HEK293 (cell line): ENCODE data around the gene PRKG1.

Experiments
- HOXD13 ChIP-seq: sonication (generic); formaldehyde crosslinking; IDR thresholded peaks from 2 replicates; pipeline ENCODE4 v1.8.0; 2022; ENCODE audit warnings: missing genetic modification reagents, borderline replicate concordance
- KLF1 ChIP-seq: fragments of 450-650 bp; formaldehyde crosslinking; IDR thresholded peaks from 2 replicates; pipeline ENCODE4 v1.5.1; 2016; ENCODE audit warnings: missing biosample characterization, missing genetic modification characterization
- MEIS1 ChIP-seq: sonication (generic); formaldehyde crosslinking; IDR thresholded peaks from 2 replicates; pipeline ENCODE4 v1.8.1; 2022; ENCODE audit warnings: missing genetic modification reagents, mild to moderate bottlenecking, borderline replicate concordance
- RBAK ChIP-seq: fragments of 450-650 bp; formaldehyde crosslinking; IDR thresholded peaks from 2 replicates; pipeline ENCODE4 v1.5.1; 2016; ENCODE audit warnings: missing biosample characterization, missing genetic modification characterization
- SCRT2 ChIP-seq: fragments of 450-650 bp; formaldehyde crosslinking; IDR thresholded peaks from 2 replicates; pipeline ENCODE4 v1.5.1; 2016; ENCODE audit warnings: missing biosample characterization, missing genetic modification characterization
- ZBTB17 ChIP-seq: fragments of 450-650 bp; formaldehyde crosslinking; IDR thresholded peaks from 2 replicates; pipeline ENCODE4 v1.5.1; 2016; ENCODE audit warnings: missing biosample characterization, missing genetic modification characterization
- ZFP69B ChIP-seq: fragments of 450-650 bp; formaldehyde crosslinking; IDR thresholded peaks from 2 replicates; pipeline ENCODE4 v1.5.1; 2016; ENCODE audit warnings: missing biosample characterization, missing genetic modification characterization
- ZIC2 ChIP-seq: fragments of 450-650 bp; formaldehyde crosslinking; IDR thresholded peaks from 2 replicates; pipeline ENCODE4 v1.5.1; 2016; ENCODE audit warnings: missing biosample characterization, missing genetic modification characterization
- ZNF10 ChIP-seq: fragments of 450-650 bp; formaldehyde crosslinking; IDR thresholded peaks from 2 replicates; pipeline ENCODE4 v1.5.1; 2017; ENCODE audit warnings: missing biosample characterization, missing genetic modification characterization
- ZNF133 ChIP-seq: fragments of 450-650 bp; formaldehyde crosslinking; IDR thresholded peaks from 2 replicates; pipeline ENCODE4 v1.5.1; 2016; ENCODE audit warnings: missing biosample characterization, missing genetic modification characterization
- ZNF138 ChIP-seq: fragments of 450-650 bp; formaldehyde crosslinking; IDR thresholded peaks from 2 replicates; pipeline ENCODE4 v1.5.1; 2016; ENCODE audit warnings: missing biosample characterization, missing genetic modification characterization, borderline replicate concordance
- ZNF140 ChIP-seq: fragments of 450-650 bp; formaldehyde crosslinking; IDR thresholded peaks from 2 replicates; pipeline ENCODE4 v1.5.1; 2016; ENCODE audit warnings: missing biosample characterization, missing genetic modification characterization
- ZNF311 ChIP-seq: fragments of 450-650 bp; formaldehyde crosslinking; IDR thresholded peaks from 2 replicates; pipeline ENCODE4 v1.5.1; 2017; ENCODE audit warnings: missing biosample characterization, missing genetic modification characterization, borderline replicate concordance
- ZNF354C ChIP-seq: fragments of 450-650 bp; formaldehyde crosslinking; IDR thresholded peaks from 2 replicates; pipeline ENCODE4 v1.5.1; 2016; ENCODE audit warnings: missing biosample characterization, missing genetic modification characterization, low read depth, borderline replicate concordance
- ZNF501 ChIP-seq: fragments of 450-650 bp; formaldehyde crosslinking; IDR thresholded peaks from 2 replicates; pipeline ENCODE4 v1.5.1; 2016; ENCODE audit warnings: missing biosample characterization, missing genetic modification characterization
- ZNF555 ChIP-seq: fragments of 450-650 bp; formaldehyde crosslinking; conservative IDR thresholded peaks from 2 replicates; pipeline ENCODE4 v1.5.1; 2017; ENCODE audit warnings: missing biosample characterization, mild to moderate bottlenecking, missing genetic modification characterization, inconsistent platforms
- ZNF571 ChIP-seq: fragments of 450-650 bp; formaldehyde crosslinking; IDR thresholded peaks from 2 replicates; pipeline ENCODE4 v1.5.0; 2017; ENCODE audit warnings: missing biosample characterization, missing genetic modification characterization
- ZNF600 ChIP-seq: fragments of 450-650 bp; formaldehyde crosslinking; IDR thresholded peaks from 2 replicates; pipeline ENCODE4 v1.5.1; 2016; ENCODE audit warnings: missing biosample characterization, missing genetic modification characterization
- ZNF837 ChIP-seq: fragments of 450-650 bp; formaldehyde crosslinking; IDR thresholded peaks from 2 replicates; pipeline ENCODE4 v1.5.1; 2016; ENCODE audit warnings: missing biosample characterization, missing genetic modification characterization
- TF ChIP-seq, protein P1 (sequence below): fragments of 450-650 bp; formaldehyde crosslinking; IDR thresholded peaks from 2 replicates; pipeline ENCODE4 v1.5.1; 2017; ENCODE audit warnings: missing biosample characterization, missing genetic modification characterization
- TF ChIP-seq, protein P2 (sequence below): fragments of 450-650 bp; formaldehyde crosslinking; IDR thresholded peaks from 2 replicates; pipeline ENCODE4 v1.5.1; 2016; ENCODE audit warnings: missing biosample characterization, missing genetic modification characterization
- TF ChIP-seq, protein P3 (sequence below): fragments of 450-650 bp; formaldehyde crosslinking; IDR thresholded peaks from 2 replicates; pipeline ENCODE4 v1.5.1; 2016; ENCODE audit warnings: missing biosample characterization, missing genetic modification characterization
- TF ChIP-seq, protein P4 (sequence below): fragments of 450-650 bp; formaldehyde crosslinking; IDR thresholded peaks from 2 replicates; pipeline ENCODE4 v1.5.1; 2016; ENCODE audit warnings: missing biosample characterization, missing genetic modification characterization
- TF ChIP-seq, protein P5 (sequence below): fragments of 450-650 bp; formaldehyde crosslinking; IDR thresholded peaks from 2 replicates; pipeline ENCODE4 v1.5.1; 2016; ENCODE audit warnings: missing biosample characterization, missing genetic modification characterization
- TF ChIP-seq, protein P6 (sequence below): fragments of 450-650 bp; formaldehyde crosslinking; IDR thresholded peaks from 2 replicates; pipeline ENCODE4 v1.5.1; 2016; ENCODE audit warnings: missing biosample characterization, missing genetic modification characterization
- TF ChIP-seq, protein P7 (sequence below): fragments of 450-650 bp; formaldehyde crosslinking; IDR thresholded peaks from 2 replicates; pipeline ENCODE4 v1.5.1; 2016; ENCODE audit warnings: missing biosample characterization, missing genetic modification characterization, borderline replicate concordance

PRKG1 gene

DNA sequence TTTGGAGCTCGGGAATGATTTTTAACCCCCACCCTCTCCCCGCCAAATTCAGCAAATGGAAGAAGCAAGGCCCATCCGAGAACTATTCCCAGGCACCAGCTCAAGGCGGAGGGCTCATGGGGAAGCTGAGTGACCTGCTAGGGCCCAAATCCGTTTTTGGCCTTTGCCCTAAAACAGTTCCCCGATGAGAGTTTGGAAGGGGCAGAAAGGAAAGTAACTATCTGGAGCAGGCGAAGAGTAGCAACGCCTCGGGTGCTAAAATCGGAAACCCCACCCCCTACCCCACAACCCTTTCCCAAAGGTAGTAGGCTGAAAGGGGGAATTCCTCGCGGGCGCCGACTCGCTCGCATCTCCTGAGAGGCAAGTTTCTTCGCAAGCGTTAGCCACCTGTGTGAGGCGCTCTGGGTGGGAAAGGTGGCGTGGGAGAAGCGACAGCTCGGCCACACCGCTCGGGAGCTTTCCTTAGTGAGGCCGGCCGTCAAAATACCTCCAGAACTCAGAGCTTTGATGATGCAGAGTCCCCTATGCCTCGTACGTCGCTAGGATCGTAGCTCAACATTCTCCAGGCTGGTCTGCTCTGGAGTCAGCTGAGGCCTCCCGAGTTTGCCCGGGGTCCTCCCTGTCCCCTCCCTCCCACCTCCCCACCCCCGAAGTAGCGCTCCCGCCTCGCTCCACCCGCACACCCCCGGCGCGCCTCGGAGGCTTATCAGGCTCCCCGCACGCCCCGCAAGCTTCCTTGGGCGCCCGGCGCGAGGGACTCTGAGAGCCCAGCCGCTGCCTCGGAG is 642 bp upstream of the PRKG1 start (continued):
- TF ChIP-seq, protein P1, sequence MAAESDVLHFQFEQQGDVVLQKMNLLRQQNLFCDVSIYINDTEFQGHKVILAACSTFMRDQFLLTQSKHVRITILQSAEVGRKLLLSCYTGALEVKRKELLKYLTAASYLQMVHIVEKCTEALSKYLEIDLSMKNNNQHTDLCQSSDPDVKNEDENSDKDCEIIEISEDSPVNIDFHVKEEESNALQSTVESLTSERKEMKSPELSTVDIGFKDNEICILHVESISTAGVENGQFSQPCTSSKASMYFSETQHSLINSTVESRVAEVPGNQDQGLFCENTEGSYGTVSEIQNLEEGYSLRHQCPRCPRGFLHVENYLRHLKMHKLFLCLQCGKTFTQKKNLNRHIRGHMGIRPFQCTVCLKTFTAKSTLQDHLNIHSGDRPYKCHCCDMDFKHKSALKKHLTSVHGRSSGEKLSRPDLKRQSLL = peak; percentile 63; the same call in 1 of the 2 replicates
- TF ChIP-seq, protein P2, sequence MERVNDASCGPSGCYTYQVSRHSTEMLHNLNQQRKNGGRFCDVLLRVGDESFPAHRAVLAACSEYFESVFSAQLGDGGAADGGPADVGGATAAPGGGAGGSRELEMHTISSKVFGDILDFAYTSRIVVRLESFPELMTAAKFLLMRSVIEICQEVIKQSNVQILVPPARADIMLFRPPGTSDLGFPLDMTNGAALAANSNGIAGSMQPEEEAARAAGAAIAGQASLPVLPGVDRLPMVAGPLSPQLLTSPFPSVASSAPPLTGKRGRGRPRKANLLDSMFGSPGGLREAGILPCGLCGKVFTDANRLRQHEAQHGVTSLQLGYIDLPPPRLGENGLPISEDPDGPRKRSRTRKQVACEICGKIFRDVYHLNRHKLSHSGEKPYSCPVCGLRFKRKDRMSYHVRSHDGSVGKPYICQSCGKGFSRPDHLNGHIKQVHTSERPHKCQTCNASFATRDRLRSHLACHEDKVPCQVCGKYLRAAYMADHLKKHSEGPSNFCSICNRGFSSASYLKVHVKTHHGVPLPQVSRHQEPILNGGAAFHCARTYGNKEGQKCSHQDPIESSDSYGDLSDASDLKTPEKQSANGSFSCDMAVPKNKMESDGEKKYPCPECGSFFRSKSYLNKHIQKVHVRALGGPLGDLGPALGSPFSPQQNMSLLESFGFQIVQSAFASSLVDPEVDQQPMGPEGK = peak; percentile 29; the same call in 1 of the 2 replicates
- TF ChIP-seq ZNF140 (tag by site-specific recombination) (no peak), MEIS1 (CRISPR knock-in tag) (no peak), ZNF138 (tag by site-specific recombination) (no peak), ZBTB17 (tag by site-specific recombination) (no peak), ZIC2 (tag by site-specific recombination) (peak; percentile 44), ZNF555 (tag by site-specific recombination) (no peak), KLF1 (tag by site-specific recombination) (peak; percentile 45), ZNF133 (tag by site-specific recombination) (no peak), ZNF837 (tag by site-specific recombination) (no peak), ZNF600 (tag by site-specific recombination) (peak; percentile 71), ZNF354C (tag by site-specific recombination) (no peak), ZNF501 (tag by site-specific recombination) (no peak), ZNF311 (no peak), SCRT2 (peak; percentile 73), ZNF571 (tag by site-specific recombination) (no peak), RBAK (tag by site-specific recombination) (no peak), HOXD13 (CRISPR knock-in tag) (no peak), ZNF10 (tag by site-specific recombination) (no peak), ZFP69B (tag by site-specific recombination) (no peak)
- TF ChIP-seq, protein P3, sequence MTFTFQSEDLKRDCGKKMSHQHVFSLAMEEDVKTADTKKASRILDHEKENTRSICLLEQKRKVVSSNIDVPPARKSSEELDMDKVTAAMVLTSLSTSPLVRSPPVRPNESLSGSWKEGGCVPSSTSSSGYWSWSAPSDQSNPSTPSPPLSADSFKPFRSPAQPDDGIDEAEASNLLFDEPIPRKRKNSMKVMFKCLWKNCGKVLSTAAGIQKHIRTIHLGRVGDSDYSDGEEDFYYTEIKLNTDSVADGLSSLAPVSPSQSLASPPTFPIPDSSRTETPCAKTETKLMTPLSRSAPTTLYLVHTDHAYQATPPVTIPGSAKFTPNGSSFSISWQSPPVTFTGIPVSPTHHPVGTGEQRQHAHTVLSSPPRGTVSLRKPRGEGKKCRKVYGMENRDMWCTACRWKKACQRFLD (tag by site-specific recombination) = no peak
- TF ChIP-seq, protein P4, sequence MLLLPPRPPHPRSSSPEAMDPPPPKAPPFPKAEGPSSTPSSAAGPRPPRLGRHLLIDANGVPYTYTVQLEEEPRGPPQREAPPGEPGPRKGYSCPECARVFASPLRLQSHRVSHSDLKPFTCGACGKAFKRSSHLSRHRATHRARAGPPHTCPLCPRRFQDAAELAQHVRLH (tag by site-specific recombination) = peak; percentile 83
- TF ChIP-seq, protein P5, sequence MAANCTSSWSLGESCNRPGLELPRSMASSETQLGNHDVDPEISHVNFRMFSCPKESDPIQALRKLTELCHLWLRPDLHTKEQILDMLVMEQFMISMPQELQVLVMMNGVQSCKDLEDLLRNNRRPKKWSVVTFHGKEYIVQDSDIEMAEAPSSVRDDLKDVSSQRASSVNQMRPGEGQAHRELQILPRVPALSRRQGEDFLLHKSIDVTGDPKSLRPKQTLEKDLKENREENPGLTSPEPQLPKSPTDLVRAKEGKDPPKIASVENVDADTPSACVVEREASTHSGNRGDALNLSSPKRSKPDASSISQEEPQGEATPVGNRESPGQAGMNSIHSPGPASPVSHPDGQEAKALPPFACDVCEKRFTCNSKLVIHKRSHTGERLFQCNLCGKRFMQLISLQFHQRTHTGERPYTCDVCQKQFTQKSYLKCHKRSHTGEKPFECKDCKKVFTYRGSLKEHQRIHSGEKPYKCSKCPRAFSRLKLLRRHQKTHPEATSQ (tag by site-specific recombination) = no peak
- TF ChIP-seq, protein P6, sequence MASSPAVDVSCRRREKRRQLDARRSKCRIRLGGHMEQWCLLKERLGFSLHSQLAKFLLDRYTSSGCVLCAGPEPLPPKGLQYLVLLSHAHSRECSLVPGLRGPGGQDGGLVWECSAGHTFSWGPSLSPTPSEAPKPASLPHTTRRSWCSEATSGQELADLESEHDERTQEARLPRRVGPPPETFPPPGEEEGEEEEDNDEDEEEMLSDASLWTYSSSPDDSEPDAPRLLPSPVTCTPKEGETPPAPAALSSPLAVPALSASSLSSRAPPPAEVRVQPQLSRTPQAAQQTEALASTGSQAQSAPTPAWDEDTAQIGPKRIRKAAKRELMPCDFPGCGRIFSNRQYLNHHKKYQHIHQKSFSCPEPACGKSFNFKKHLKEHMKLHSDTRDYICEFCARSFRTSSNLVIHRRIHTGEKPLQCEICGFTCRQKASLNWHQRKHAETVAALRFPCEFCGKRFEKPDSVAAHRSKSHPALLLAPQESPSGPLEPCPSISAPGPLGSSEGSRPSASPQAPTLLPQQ (tag by site-specific recombination) = 0 out of 2 replicates have a peak, but pooled peaks have one; percentile 36
- TF ChIP-seq, protein P7, sequence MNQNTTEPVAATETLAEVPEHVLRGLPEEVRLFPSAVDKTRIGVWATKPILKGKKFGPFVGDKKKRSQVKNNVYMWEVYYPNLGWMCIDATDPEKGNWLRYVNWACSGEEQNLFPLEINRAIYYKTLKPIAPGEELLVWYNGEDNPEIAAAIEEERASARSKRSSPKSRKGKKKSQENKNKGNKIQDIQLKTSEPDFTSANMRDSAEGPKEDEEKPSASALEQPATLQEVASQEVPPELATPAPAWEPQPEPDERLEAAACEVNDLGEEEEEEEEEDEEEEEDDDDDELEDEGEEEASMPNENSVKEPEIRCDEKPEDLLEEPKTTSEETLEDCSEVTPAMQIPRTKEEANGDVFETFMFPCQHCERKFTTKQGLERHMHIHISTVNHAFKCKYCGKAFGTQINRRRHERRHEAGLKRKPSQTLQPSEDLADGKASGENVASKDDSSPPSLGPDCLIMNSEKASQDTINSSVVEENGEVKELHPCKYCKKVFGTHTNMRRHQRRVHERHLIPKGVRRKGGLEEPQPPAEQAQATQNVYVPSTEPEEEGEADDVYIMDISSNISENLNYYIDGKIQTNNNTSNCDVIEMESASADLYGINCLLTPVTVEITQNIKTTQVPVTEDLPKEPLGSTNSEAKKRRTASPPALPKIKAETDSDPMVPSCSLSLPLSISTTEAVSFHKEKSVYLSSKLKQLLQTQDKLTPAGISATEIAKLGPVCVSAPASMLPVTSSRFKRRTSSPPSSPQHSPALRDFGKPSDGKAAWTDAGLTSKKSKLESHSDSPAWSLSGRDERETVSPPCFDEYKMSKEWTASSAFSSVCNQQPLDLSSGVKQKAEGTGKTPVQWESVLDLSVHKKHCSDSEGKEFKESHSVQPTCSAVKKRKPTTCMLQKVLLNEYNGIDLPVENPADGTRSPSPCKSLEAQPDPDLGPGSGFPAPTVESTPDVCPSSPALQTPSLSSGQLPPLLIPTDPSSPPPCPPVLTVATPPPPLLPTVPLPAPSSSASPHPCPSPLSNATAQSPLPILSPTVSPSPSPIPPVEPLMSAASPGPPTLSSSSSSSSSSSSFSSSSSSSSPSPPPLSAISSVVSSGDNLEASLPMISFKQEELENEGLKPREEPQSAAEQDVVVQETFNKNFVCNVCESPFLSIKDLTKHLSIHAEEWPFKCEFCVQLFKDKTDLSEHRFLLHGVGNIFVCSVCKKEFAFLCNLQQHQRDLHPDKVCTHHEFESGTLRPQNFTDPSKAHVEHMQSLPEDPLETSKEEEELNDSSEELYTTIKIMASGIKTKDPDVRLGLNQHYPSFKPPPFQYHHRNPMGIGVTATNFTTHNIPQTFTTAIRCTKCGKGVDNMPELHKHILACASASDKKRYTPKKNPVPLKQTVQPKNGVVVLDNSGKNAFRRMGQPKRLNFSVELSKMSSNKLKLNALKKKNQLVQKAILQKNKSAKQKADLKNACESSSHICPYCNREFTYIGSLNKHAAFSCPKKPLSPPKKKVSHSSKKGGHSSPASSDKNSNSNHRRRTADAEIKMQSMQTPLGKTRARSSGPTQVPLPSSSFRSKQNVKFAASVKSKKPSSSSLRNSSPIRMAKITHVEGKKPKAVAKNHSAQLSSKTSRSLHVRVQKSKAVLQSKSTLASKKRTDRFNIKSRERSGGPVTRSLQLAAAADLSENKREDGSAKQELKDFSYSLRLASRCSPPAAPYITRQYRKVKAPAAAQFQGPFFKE (tag by site-specific recombination) = no peak
